ENCODE measurements around the gene NMRK1. TPM values are rescaled to one million over a fixed set of nuclear protein-coding genes. Genes with fewer than 3 reads are reported as not detected.
A peak's percentile ranks its signal among the peaks of the same experiment; 100 is the strongest.

Gene NMRK1
- total RNA-seq, 1 experiment from 2014 or later, result 24.6 TPM

- ChIA-PET CTCF (interaction anchor here (0.6 to 1.3 kb wide), 3 partner anchors 10 to 36 kb away, joined by 3 to 6 read pairs (median 3); no protein-coding TSS in a partner anchor), POLR2A (interaction anchor here (0.7 to 1.8 kb wide), 2 partner anchors 24 to 26 kb away, joined by 4 to 6 read pairs; partner anchors contain the start of gene CARNMT1)
- Mint-ChIP-seq H3K36me3 (ENCODE audit: insufficient read depth, unreplicated experiment) (no peaks in the 10 kb centered on the region), H3K27me3 (ENCODE audit: insufficient read depth, unreplicated experiment) (no peaks in the 10 kb centered on the region), H3K4me3 (ENCODE audit: unreplicated experiment) (no peak overlapping the region), H3K4me1 (ENCODE audit: insufficient read depth, unreplicated experiment) (no peaks in the 10 kb centered on the region), H3K27ac (ENCODE audit: low read depth, unreplicated experiment) (no peak overlapping the region), H3K9me3 (ENCODE audit: unreplicated experiment) (no peaks in the 10 kb centered on the region)
- no TSS peak for BruUV-seq (replicated peaks)
- DNase-seq (ENCODE audit: unreplicated experiment), result peak; percentile 3
- TF ChIP-seq CTCF (IDR thresholded peaks at IDR 0.05; ENCODE audit: unreplicated experiment), result no peak
- intact Hi-C loops (cut with micrococcal nuclease), result no loop called here
Observed at GRCh38 chr9:75054368-75055001, 33.5 kb downstream of the NMRK1 start.

GRCh38 chr9:75053869-75054268, 34.1 kb downstream of the NMRK1 start:
- Mint-ChIP-seq H3K27ac (ENCODE audit: low read depth, unreplicated experiment) (no peak overlapping the region), H3K4me3 (ENCODE audit: unreplicated experiment) (no peak overlapping the region), H3K27me3 (ENCODE audit: insufficient read depth, unreplicated experiment) (no peaks in the 10 kb centered on the region), H3K4me1 (ENCODE audit: insufficient read depth, unreplicated experiment) (no peaks in the 10 kb centered on the region), H3K9me3 (ENCODE audit: unreplicated experiment) (no peaks in the 10 kb centered on the region), H3K36me3 (ENCODE audit: insufficient read depth, unreplicated experiment) (no peaks in the 10 kb centered on the region)
- intact Hi-C loops (cut with micrococcal nuclease), result no loop called here
- TF ChIP-seq CTCF (IDR thresholded peaks at IDR 0.05; ENCODE audit: unreplicated experiment), result no peak
- no TSS peak for BruUV-seq (replicated peaks)
- ChIA-PET CTCF (interaction anchor here (1.2 kb wide), 1 partner anchor 10 kb away, joined by 3 read pairs; no protein-coding TSS in a partner anchor), POLR2A (interaction anchor here (0.7 to 1.8 kb wide), 2 partner anchors 23 to 25 kb away, joined by 4 to 6 read pairs; partner anchors contain the start of gene CARNMT1)
- no peak for DNase-seq (ENCODE audit: unreplicated experiment)

GRCh38 chr9:75051285-75051684, 36.7 kb downstream of the NMRK1 start:
- CTCF ChIA-PET, result interaction anchor here (0.6 kb wide), 1 partner anchor 11 kb away, joined by 3 read pairs; no protein-coding TSS in a partner anchor
- no peaks in the 10 kb centered on the region for H3K9me3 Mint-ChIP-seq (ENCODE audit: unreplicated experiment)
- intact Hi-C loops (cut with micrococcal nuclease), result no loop called here
- no peak overlapping the region for H3K4me3 Mint-ChIP-seq (ENCODE audit: unreplicated experiment)
- H3K4me1 Mint-ChIP-seq (ENCODE audit: insufficient read depth, unreplicated experiment), result no peaks in the 10 kb centered on the region
- no peaks in the 10 kb centered on the region for H3K36me3 Mint-ChIP-seq (ENCODE audit: insufficient read depth, unreplicated experiment)
- no peak for TF ChIP-seq CTCF (IDR thresholded peaks at IDR 0.05; ENCODE audit: unreplicated experiment)
- no TSS peak for BruUV-seq (replicated peaks)
- DNase-seq (ENCODE audit: unreplicated experiment), result no peak
- no peak overlapping the region for H3K27ac Mint-ChIP-seq (ENCODE audit: low read depth, unreplicated experiment)
- H3K27me3 Mint-ChIP-seq (ENCODE audit: insufficient read depth, unreplicated experiment), result no peaks in the 10 kb centered on the region
- POLR2A ChIA-PET, result interaction anchor here (0.7 to 1.4 kb wide), 2 partner anchors 13 to 34 kb away, joined by 3 to 4 read pairs; no protein-coding TSS in a partner anchor

- no peaks in the 10 kb centered on the region for H3K9me3 Mint-ChIP-seq (ENCODE audit: unreplicated experiment)
- TF ChIP-seq CTCF (IDR thresholded peaks at IDR 0.05; ENCODE audit: unreplicated experiment), result no peak
- intact Hi-C loops (cut with micrococcal nuclease), result no loop called here
- no peaks in the 10 kb centered on the region for H3K36me3 Mint-ChIP-seq (ENCODE audit: insufficient read depth, unreplicated experiment)
- H3K4me1 Mint-ChIP-seq (ENCODE audit: insufficient read depth, unreplicated experiment), result no peaks in the 10 kb centered on the region
- ChIA-PET POLR2A (no interaction called here), CTCF (interaction anchor here (0.6 to 1.1 kb wide), 3 partner anchors 17 to 39 kb away, joined by 3 to 4 read pairs (median 4); no protein-coding TSS in a partner anchor)
- H3K27me3 Mint-ChIP-seq (ENCODE audit: insufficient read depth, unreplicated experiment), result peaks cover 29% of the 10 kb centered on the region
- H3K4me3 Mint-ChIP-seq (ENCODE audit: unreplicated experiment), result no peak overlapping the region
- H3K27ac Mint-ChIP-seq (ENCODE audit: low read depth, unreplicated experiment), result no peak overlapping the region
- no TSS peak for BruUV-seq (replicated peaks)
- no peak for DNase-seq (ENCODE audit: unreplicated experiment)
Observed at GRCh38 chr9:75047506-75047905, 40.4 kb downstream of the NMRK1 start.

Data from MCF 10A (cell line).